CD4-positive, alpha-beta T cell treated with Interferon gamma for 1 hour (primary cell): Measurements from ENCODE around the gene ABCC11.
A peak's percentile ranks its signal among the peaks of the same experiment; 100 is the strongest.
"Not testable (repeated sequence)": the region's sequence is repeated elsewhere in the genome, so short reads cannot be mapped to it uniquely, and the experiment has no call there.

Experiments used
- DNase-seq: peaks from one replicate; pipeline ENCODE4 v3.0.0-alpha.2; 2020

Gene ABCC11

GRCh38 chr16:48194828-48195556 is 52.3 kb downstream of the ABCC11 start:
- DNase-seq: no peak

GRCh38 chr16:48193846-48194245 is 53.5 kb downstream of the ABCC11 start:
- no peak for DNase-seq

GRCh38 chr16:48188449-48189102 is 58.8 kb downstream of the ABCC11 start:
- no peak for DNase-seq

- no peak for DNase-seq
Observed at GRCh38 chr16:48187779-48188178, 59.6 kb downstream of the ABCC11 start.

GRCh38 chr16:48184681-48185080 is 62.7 kb downstream of the ABCC11 start:
- no peak for DNase-seq

- DNase-seq: no peak
Observed at GRCh38 chr16:48182979-48183537, 64.3 kb downstream of the ABCC11 start.

GRCh38 chr16:48181746-48182520 is 65.4 kb downstream of the ABCC11 start:
- DNase-seq: not testable (repeated sequence)

GRCh38 chr16:48180868-48181480 is 66.4 kb downstream of the ABCC11 start:
- DNase-seq: no peak

- DNase-seq: no peak
Observed at GRCh38 chr16:48176635-48177408, 70.5 kb downstream of the ABCC11 start.

- DNase-seq: no peak
Observed at GRCh38 chr16:48173889-48174288, 73.5 kb downstream of the ABCC11 start.

GRCh38 chr16:48172682-48173081 is 74.7 kb downstream of the ABCC11 start:
- DNase-seq: no peak

GRCh38 chr16:48169896-48170295 is 77.4 kb downstream of the ABCC11 start:
- DNase-seq: no peak

GRCh38 chr16:48168075-48168474 is 79.3 kb downstream of the ABCC11 start:
- DNase-seq: no peak

- DNase-seq: not testable (repeated sequence)
Observed at GRCh38 chr16:48166617-48167016, 80.7 kb downstream of the ABCC11 start.

GRCh38 chr16:48165961-48166578 is 81.3 kb downstream of the ABCC11 start:
- no peak for DNase-seq

- peak; percentile 66 for DNase-seq
Observed at GRCh38 chr16:48164907-48165715, 82.2 kb downstream of the ABCC11 start.

- no peak for DNase-seq
Observed at GRCh38 chr16:48162839-48163410, 84.4 kb downstream of the ABCC11 start.

- DNase-seq: no peak
Observed at GRCh38 chr16:48161906-48162305, 85.4 kb downstream of the ABCC11 start.

- DNase-seq: no peak
Observed at GRCh38 chr16:48160575-48160974, 86.8 kb downstream of the ABCC11 start.

GRCh38 chr16:48158296-48158695 is 89.0 kb downstream of the ABCC11 start:
- no peak for DNase-seq
